Measurements from ENCODE around the gene WDR88.
A peak's percentile ranks its signal among the peaks of the same experiment; 100 is the strongest.
"Not testable (repeated sequence)": the region's sequence is repeated elsewhere in the genome, so short reads cannot be mapped to it uniquely, and the experiment has no call there.

Gene WDR88

DNA sequence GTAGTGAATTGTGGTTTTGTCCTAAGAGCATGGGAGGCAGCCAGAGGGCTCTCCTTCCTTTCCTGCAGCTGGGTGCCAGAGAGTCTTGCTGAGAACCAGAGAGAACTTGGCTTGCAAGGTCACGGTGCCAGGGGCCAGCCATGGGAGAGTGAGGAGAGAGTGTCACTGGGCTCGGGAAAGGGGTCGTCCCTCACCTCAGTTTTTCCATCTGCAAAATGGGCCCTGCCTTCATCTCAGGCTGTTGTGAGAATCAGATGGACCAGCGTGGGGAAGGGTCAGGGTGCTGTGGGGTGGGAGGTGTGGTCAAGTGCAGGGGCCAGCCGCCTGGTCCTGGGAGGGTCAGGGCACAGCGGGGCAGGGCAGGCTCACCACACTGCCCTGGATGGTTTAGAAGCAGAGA lies 69.6 kb downstream of the WDR88 start:
- no peak for DNase-seq

DNA sequence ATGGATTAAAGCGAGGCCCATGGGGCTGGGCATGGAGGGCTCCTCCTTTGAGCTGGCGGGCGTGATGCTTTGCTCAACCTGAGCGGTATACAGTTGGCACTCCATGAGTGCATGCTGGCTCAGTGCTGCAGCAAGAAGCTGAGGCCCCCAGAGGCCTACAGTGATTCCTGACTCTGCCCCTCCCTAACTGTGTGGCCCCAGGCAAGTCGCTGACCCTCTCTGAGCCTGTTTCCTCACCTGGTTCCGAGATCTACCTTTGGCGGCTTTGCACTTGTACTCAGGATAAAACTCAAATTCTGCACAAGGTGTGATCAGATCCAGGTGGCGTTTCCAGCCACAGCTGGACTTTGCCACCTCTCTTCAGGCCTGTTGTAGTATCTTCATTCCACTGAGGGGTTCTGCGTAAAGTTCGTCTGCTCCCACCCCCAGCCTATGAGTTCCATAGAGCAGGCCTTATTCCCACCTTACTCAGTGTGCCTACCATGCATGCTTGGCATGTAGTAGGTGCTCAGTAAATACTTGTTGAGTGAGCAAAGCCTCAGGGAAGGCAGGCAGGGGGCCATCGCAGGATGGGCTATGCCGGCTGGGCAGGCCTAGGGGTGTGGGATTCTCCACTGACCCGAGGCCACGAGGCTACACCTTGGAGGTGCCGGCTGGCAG lies 70.1 kb downstream of the WDR88 start:
- no peak for DNase-seq

DNA sequence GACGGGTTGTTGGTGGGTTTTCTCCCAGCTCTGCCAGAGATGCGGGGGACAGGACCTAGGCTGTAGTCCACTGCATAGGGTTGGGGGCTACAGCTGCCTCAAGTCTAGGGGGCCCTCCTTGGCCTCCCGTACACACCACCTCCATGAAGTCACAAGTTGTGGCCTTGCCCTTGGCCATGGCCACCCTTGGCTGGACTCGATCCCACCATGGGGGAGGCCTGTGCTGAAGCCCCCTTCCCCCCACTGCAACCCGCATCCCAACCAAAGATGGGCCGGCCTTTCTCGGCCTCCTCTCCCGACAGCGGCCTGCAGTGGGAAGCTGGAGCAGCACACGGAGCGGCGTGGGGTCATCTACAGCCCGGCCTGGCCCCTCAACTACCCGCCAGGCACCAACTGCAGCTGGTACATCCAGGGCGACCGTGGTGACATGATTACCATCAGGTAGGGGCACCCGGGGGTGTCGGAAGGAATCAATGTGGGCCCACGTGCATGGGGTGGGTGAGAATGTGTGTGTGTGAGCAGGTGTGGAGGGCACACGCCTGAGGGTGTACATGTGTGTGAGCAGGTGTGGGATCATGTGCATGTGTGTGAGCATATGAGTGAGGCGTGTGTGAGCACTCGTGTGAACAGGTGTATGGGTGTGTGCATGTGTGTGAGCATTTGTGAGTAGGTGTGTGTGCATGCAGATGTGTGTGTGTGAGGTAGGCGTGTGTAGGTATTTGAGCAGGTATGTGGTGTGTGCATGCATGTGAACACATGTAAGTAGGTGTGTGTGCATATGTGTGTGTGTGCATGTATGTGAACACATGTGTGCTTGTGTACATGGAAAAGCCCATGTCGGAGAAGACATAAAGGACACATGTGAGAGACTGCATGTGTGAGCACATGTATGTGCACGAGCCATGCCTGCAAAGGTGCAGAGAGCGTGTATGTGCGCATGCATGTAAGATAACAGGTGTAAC lies 70.9 kb downstream of the WDR88 start:
- no peak for DNase-seq

DNA sequence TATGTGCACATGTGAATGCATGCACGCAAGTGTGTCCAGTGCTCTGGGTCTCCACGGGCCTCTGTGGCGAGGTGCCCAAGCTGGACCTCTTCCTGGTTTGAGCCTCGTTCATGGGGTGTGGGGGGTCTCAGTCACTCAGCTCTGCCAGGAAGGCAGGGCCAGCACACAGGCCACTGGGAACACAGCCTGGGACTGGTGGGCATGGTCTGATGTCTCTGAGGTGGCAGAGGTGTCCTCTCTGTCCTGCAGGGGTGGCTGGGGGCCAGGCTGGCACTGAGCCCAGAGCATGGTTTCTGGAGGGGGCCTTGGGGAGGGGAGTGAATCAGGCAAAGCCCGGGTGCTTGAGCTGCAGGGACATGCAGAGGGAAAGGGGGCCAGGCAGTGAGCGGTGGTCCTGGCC lies 71.6 kb downstream of the WDR88 start:
- no peak for DNase-seq

DNA sequence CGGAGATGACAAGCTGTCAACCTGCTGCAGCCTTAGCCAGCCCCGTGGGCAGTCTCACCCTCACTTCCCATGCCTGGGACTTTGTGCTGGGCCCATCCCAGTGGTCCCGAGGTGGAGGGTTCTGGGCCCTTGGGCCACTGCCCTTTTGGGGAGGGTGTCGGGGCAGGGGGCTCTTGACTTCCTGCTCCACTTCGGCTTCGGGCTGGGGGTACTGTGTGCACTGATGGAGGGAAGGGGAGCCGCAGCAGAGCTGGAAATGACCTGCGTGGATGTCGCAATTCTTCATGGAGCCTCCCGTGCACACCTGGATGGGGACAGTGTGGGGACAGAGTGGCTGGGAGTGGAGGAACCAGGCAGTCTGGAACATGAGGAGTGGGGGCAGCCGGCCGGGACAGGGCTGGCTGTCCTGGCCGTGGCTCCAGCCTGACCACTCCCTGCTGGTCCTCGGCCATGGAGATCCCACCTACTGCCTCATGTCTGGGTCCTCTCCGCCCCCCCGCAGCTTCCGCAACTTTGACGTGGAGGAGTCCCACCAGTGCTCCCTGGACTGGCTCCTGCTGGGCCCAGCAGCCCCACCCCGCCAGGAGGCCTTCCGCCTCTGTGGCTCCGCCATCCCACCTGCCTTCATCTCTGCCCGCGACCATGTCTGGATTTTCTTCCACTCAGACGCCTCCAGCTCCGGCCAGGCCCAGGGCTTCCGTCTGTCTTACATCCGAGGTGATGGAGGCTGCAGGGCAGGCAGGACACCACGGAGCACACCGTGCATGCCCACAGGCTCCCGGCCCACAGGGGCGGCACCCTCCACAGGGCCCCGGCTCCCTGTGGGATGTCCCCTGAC lies 72.4 kb downstream of the WDR88 start:
- DNase-seq: no peak

DNA sequence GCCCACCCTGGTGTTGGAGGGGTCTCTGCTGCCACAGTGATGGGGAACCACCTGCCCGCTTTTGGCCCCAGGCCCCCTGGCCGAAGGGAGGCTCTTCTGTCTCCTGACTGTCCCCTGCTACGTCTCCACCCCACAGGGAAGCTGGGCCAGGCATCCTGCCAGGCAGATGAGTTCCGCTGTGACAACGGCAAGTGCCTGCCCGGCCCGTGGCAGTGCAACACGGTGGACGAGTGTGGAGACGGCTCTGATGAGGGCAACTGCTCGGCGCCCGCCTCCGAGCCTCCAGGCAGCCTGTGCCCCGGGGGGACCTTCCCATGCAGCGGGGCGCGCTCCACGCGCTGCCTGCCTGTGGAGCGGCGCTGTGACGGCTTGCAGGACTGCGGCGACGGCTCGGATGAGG lies 73.2 kb downstream of the WDR88 start:
- DNase-seq: no peak

DNA sequence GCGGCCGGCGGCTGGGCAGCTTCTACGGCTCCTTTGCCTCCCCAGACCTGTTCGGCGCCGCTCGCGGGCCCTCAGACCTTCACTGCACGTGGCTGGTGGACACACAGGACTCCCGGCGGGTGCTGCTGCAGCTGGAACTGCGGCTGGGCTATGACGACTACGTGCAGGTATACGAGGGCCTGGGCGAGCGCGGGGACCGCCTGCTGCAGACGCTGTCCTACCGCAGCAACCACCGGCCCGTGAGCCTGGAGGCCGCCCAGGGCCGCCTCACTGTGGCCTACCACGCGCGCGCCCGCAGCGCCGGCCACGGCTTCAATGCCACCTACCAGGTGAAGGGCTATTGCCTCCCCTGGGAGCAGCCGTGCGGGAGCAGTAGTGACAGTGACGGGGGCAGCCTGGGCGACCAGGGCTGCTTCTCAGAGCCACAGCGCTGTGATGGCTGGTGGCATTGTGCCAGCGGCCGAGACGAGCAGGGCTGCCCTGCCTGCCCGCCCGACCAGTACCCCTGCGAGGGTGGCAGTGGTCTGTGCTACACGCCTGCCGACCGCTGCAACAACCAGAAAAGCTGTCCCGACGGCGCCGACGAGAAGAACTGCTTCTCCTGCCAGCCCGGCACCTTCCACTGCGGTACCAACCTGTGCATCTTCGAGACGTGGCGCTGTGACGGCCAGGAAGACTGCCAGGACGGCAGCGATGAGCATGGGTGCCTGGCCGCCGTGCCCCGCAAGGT lies 73.8 kb downstream of the WDR88 start:
- no peak for DNase-seq

DNA sequence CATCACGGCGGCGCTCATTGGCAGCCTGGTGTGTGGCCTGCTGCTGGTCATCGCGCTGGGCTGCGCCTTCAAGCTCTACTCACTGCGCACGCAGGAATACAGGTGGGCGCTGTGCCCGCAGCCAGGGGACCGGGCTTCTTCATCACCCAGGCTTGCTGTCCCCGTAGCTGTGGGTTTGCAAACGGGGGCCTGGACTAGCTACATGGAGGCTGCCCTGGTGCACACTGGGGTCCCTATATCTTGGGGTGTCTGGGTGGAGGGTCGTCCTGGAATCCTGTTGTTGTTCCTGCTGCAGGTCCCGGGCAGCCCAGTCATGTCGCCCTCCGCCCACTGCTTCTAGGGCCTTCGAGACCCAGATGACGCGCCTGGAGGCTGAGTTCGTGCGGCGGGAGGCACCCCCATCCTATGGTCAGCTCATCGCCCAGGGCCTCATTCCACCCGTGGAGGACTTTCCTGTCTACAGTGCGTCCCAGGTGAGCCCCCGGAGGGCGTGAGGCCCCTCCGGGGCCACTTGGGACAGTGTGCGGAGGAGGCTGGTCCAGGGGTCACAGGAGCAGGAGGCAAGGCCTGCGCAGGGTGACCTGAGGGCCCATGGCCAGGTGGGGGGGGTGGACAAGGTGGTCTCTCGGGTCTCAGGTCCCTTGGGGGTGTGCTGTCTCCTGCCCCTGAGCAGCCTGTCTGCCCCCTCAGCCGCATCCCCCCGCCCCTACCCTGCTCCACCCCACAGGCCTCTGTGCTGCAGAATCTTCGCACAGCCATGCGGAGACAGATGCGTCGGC lies 74.5 kb downstream of the WDR88 start:
- no peak for DNase-seq

DNA sequence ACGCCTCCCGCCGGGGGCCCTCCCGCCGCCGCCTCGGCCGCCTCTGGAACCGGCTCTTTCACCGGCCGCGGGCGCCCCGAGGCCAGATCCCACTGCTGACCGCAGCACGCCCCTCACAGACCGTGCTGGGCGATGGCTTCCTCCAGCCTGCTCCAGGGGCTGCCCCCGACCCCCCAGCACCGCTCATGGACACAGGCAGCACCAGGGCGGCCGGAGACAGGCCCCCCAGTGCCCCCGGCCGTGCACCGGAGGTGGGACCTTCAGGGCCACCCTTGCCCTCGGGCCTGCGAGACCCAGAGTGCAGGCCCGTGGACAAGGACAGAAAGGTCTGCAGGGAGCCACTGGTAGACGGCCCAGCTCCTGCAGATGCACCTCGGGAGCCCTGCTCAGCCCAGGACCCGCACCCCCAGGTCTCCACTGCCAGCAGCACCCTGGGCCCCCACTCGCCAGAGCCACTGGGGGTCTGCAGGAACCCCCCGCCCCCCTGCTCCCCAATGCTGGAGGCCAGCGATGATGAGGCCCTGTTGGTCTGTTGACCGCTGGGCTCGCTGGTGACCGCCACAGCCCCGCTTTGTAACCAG lies 75.2 kb downstream of the WDR88 start:
- no peak for DNase-seq

DNA sequence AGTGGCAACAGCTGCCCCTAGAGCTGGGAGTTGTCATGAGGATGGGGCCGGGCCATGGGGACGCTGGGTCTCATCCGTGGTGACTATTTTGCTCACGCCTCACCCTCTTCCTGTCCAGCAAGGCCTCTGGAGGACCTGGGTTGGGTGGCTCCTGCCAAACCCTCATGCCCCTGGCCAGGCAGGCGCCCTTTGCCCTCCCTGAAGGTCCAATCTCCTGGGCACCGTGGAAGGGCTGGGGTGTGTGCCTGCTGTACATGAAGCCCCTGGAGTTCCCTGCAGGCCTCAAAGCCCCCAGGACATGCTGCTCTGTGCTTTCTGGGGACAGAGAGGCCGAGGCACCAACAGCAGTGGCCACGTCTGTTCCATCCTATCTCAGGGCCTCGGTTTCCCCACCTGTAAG lies 76.0 kb downstream of the WDR88 start:
- no peak for DNase-seq

DNA sequence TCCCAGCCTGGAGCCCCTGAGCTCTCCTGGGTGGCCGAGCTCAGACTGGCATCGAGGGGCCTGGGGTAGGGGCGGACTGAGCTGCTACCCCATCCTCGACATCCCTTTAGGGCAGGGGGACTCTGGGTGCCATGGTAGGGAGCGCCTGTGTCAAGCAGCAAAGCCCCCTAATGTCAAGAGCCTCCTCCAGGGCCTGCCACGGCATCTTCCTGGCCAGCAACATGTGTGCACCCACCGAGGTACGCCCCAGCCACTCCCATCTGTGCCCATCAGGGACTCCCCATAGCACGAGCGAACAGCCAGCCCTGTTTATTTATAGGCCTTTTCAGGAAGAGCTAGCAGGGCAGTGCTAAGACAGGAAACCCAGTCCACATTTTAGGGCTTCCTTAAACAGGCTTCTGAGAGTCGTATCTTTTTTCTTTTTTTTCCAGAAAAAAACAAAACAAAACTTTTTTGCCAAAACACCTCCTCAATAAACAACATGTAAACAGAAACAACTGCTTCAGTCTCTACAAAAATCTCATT lies 76.5 kb downstream of the WDR88 start:
- DNase-seq: no peak

DNA sequence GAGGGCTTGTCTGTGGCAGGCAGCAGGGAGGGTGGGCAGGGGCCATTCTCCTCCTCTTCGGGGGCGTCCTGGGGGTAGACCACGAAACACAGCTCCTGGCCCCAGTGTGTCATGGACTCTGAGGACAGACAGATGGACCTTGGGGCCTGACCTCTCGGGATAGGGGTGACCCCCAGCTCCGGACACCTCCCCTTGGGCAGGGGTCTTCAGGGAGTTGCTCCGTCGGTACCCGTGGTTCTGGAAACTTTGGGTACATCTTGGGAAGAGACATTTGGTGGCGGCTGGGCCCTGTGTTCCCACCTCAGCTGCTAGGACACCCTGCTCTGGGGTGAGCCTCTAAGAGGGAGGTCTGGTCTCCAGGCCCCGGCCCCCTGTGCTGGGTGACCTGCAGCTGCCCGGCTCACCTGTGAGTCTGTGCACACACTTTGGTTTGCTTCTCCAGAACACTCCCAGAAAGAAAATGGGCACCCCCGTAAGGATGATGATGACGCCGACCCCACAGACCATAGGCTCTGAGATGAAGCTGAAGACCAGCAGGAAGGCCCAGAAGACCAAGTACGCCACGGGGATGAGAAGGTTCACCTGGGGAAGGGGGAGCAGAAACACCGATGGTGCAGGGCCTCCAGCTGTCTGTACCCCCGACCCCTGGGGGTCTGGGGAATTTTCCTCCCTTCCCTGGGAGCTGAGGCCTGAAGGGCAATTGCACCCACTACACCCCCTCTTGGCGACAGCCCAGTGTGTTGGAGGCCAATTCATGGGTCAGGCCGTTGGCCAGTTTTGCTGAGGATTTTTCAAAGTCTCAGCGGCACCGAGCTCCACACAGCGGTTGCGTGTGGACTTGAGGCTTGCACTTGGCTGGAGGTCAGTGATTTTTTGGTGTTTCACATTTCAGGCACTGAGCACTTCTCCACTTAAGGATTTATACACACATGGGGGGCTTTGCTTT lies 77.3 kb downstream of the WDR88 start:
- no peak for DNase-seq

DNA sequence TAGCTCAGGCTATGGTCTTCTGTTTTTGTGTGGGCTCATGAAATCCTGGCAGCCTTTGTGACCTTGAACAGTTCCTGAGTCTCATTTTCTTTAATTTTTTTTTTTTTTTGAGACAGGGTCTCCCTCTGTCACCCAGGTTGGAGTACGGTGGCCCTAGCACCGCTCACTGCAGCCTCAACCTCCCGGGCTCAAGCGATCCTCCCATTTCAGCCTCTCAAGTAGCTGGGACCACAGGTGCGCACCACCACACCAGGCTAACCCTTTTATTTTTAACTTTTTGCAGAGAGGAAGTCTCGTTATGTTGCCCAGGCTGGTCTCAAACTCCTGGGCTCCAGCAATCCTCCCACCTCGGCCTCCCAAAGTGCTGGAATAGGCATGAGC lies 77.9 kb downstream of the WDR88 start:
- not testable (repeated sequence) for DNase-seq

DNA sequence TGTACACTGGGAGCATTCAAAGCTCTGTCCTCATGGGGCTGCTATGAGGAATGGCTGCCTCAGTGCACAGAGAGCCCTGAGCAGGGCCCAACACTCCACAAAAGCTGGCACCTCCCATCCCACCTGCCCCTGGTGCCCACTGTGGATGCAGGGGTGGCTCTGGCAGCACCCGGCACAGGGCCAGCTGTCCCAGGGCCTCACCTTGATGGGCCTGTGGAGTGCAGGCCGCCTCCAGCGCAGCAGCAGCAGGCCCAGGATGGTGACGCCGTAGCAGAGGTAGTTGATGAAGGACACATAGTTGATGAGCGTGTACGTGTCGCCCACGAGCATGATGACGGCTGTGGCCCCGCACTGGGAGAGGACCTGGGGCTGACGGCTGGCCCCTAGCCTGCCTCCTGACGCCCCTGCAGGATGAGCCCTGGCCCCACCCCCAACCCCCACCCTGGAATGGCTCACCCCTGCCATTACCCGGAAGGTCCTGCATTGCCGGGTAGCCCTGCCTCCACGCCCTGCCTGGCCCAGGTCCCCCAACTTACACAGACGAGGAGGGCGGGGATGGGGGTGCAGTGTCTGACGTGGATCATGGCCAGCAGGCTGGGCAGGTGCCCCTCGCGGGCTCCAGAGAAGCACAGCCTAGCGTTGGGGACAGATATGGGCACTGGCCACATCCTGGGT lies 78.5 kb downstream of the WDR88 start:
- DNase-seq: no peak

DNA sequence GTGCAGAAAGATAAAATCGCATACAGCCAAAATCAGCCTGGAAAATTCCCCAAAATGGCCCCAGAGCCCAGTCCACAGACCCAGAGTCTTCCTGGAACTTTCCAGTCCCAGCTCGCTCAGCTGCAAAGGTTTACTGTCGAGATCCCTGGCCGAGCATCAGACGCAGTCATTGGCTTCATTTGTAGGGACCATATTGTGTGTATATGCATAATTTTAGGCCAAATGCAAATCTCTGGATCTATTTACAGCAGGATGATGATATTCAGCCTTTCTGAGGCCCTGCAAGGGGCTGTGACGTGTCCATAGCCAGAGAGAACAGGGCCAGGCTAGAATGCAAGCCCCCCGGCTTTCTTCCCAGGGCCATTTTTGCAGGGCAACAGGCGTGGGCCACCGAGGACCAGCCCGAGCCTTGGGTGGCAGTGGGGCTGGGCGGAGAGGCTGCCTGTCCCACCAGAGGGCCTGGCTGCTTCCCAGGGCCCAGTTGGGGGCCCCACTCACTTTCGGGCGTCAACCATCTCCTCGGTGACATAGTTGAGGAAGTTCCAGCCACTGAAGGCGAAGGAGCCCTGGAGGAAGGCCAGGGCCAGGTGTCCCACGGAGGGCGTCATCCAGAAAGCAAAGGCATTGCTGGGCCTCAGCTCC lies 80.0 kb downstream of the WDR88 start:
- no peak for DNase-seq

DNA sequence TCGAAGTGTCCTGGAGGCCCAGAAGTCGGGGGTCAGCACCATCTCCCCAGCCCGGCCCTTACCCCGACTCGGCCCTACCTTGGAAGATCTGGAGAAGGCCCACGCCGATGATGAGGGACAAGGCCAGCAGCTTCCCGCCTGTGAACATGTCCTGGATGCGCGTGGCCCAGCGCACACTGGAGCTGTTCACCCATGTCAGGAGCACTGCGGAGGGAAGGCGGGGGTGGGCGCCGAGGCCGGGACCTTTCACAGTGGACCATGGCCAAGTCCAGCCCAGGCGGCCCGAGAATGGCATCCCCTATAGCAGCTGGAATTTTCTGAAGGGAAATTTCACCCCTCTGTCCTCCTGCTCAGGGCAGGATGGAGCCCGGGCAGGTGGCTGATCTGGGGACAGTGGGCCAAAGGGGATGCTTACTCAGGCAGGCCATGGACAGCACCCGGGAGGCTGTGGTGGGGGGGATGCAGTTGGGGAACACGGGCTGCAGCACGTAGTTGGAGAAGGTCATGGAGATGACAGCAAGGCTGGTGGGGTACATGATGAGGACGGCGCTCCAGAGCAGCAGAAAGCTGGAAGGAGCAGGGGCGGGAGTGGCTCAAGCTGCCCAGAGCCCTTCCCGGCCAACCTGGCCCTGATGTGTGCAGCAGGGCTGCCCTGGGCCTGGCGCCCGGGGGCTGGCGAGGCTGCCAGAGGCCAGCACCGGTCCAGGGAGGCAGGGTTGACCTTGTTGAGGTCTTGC lies 80.7 kb downstream of the WDR88 start:
- DNase-seq: no peak

DNA sequence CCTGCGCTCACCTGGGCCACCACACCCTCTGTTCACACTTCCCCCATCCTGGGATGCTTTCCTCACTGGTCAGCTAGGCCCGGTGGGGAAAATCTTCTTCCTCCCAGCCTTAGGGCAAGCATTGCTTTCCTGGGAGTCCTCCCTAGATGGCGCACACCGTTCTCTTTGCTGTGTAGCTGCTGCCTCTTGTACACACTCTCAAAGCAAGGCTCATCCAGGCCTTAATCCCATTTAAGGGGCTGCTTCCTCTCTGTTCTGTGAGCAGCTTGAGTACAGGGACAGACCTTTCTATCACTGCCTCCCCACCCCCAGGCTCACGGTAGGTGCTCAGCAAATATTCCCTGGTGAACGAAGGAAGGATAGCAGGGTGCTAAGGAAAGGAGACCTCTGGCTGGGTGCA lies 82.7 kb downstream of the WDR88 start:
- peak; percentile 23 for DNase-seq
